PFSK-1 (cell line): ENCODE measurements around the gene FAM13C.

ENCODE experiments used
- POLR2AphosphoS5 ChIP-seq: IDR thresholded peaks from 2 replicates; pipeline ENCODE4 v1.6.1; 2012; ENCODE audit warnings: low read depth, mild to moderate bottlenecking, control low read depth, low read length, moderate library complexity
- REST ChIP-seq, 2 experiments: IDR thresholded peaks; 2 replicates each; pipeline versions ENCODE4 v1.6.1 to v1.8.0; 2011 to 2012; ENCODE audit warnings: low read depth in 2 of 2, low read length in 2 of 2, control low read depth in 1 of 2, inconsistent platforms in 1 of 2, mild to moderate bottlenecking in 1 of 2, moderate library complexity in 1 of 2; ENCODE audit not compliant: insufficient read depth in 1 of 2

- TF ChIP-seq POLR2AphosphoS5 (no peak), REST (IDR thresholded peaks at IDR 0.05; ENCODE audit: insufficient read depth in 1 of 2, low read depth in 2 of 2, low read length in 2 of 2) (no peak)
Measured at GRCh38 chr10:59325116-59325515, 37.2 kb downstream of the FAM13C start.
